ENCODE measurements around the gene PRR13.

Gene PRR13

GRCh38 chr12:53456654-53457366 lies 15.3 kb downstream of the PRR13 start:
- WGBS, 2 experiments, result 93 to 95% methylated on average over 6 of the region's 6 CpGs
- Histone ChIP-seq H3K27me3 (ENCODE audit: control insufficient read depth, insufficient read depth, low read length, poor library complexity, severe bottlenecking) (no peaks in the 10 kb centered on the region), H3K4me1 (ENCODE audit: control insufficient read depth, insufficient read depth, low read length) (peaks cover 23% of the 10 kb centered on the region), H3K36me3 (ENCODE audit: control insufficient read depth, insufficient read depth, low read length) (peaks cover 73% of the 10 kb centered on the region), H3K4me3 (ENCODE audit: insufficient read depth, low read depth, low read length) (no peak overlapping the region), H3K9me3 (ENCODE audit: control insufficient read depth, low read length) (no peaks in the 10 kb centered on the region), H3K27ac (ENCODE audit: insufficient read depth, low read depth, low read length, poor library complexity, severe bottlenecking) (no peak overlapping the region)

- Histone ChIP-seq H3K27me3 (ENCODE audit: control insufficient read depth, insufficient read depth, low read length, poor library complexity, severe bottlenecking) (no peaks in the 10 kb centered on the region), H3K9me3 (ENCODE audit: control insufficient read depth, low read length) (no peaks in the 10 kb centered on the region), H3K4me1 (ENCODE audit: control insufficient read depth, insufficient read depth, low read length) (peaks cover 21% of the 10 kb centered on the region), H3K36me3 (ENCODE audit: control insufficient read depth, insufficient read depth, low read length) (peaks cover 91% of the 10 kb centered on the region), H3K27ac (ENCODE audit: insufficient read depth, low read depth, low read length, poor library complexity, severe bottlenecking) (no peak overlapping the region), H3K4me3 (ENCODE audit: insufficient read depth, low read depth, low read length) (no peak overlapping the region)
- WGBS, 2 experiments, result 92 to 93% methylated on average over 4 of the region's 4 CpGs
Measured at GRCh38 chr12:53459097-53459496, 17.6 kb downstream of the PRR13 start.

GRCh38 chr12:53461059-53461458 lies 19.5 kb downstream of the PRR13 start:
- peaks cover 22% of the 10 kb centered on the region for H3K4me1 ChIP-seq (ENCODE audit: control insufficient read depth, insufficient read depth, low read length)
- H3K9me3 ChIP-seq (ENCODE audit: control insufficient read depth, low read length), result no peaks in the 10 kb centered on the region
- no peaks in the 10 kb centered on the region for H3K27me3 ChIP-seq (ENCODE audit: control insufficient read depth, insufficient read depth, low read length, poor library complexity, severe bottlenecking)
- peaks cover 90% of the 10 kb centered on the region for H3K36me3 ChIP-seq (ENCODE audit: control insufficient read depth, insufficient read depth, low read length)
- H3K4me3 ChIP-seq (ENCODE audit: insufficient read depth, low read depth, low read length), result no peak overlapping the region
- 98% methylated on average over 3 of the region's 3 CpGs for WGBS, 2 experiments
- H3K27ac ChIP-seq (ENCODE audit: insufficient read depth, low read depth, low read length, poor library complexity, severe bottlenecking), result no peak overlapping the region

- peaks cover 22% of the 10 kb centered on the region for H3K4me1 ChIP-seq (ENCODE audit: control insufficient read depth, insufficient read depth, low read length)
- no peaks in the 10 kb centered on the region for H3K9me3 ChIP-seq (ENCODE audit: control insufficient read depth, low read length)
- H3K27me3 ChIP-seq (ENCODE audit: control insufficient read depth, insufficient read depth, low read length, poor library complexity, severe bottlenecking), result no peaks in the 10 kb centered on the region
- H3K27ac ChIP-seq (ENCODE audit: insufficient read depth, low read depth, low read length, poor library complexity, severe bottlenecking), result no peak overlapping the region
- H3K36me3 ChIP-seq (ENCODE audit: control insufficient read depth, insufficient read depth, low read length), result peaks cover 90% of the 10 kb centered on the region
- no peak overlapping the region for H3K4me3 ChIP-seq (ENCODE audit: insufficient read depth, low read depth, low read length)
- WGBS, 2 experiments, result 91 to 96% methylated on average over 8 of the region's 8 CpGs
Measured at GRCh38 chr12:53461591-53461990, 20.1 kb downstream of the PRR13 start.

DNA sequence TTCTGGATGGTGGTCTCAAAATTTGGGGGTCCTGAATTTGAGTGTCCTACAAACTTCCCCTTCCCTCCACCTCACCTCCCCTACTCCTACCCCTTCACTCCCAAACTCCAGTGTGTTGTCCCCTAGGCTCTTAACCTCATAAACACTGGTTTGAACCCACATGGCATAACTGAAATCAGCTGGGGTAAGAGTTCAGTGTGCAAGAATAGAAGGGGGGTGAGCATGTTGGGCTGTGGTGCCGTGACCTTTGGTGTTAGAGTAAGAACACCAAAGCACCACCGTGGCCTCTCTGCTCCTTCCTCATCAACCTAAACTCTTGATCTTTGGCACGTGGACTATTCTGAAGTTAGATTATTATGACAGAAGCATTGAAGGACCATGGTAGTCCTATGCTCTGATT lies 21.4 kb downstream of the PRR13 start:
- no peak overlapping the region for H3K27ac ChIP-seq (ENCODE audit: insufficient read depth, low read depth, low read length, poor library complexity, severe bottlenecking)
- no peaks in the 10 kb centered on the region for H3K27me3 ChIP-seq (ENCODE audit: control insufficient read depth, insufficient read depth, low read length, poor library complexity, severe bottlenecking)
- no peak overlapping the region for H3K4me3 ChIP-seq (ENCODE audit: insufficient read depth, low read depth, low read length)
- peaks cover 22% of the 10 kb centered on the region for H3K4me1 ChIP-seq (ENCODE audit: control insufficient read depth, insufficient read depth, low read length)
- no peaks in the 10 kb centered on the region for H3K9me3 ChIP-seq (ENCODE audit: control insufficient read depth, low read length)
- 92 to 94% methylated on average over 3 of the region's 3 CpGs for WGBS, 2 experiments
- H3K36me3 ChIP-seq (ENCODE audit: control insufficient read depth, insufficient read depth, low read length), result peaks cover 90% of the 10 kb centered on the region

DNA sequence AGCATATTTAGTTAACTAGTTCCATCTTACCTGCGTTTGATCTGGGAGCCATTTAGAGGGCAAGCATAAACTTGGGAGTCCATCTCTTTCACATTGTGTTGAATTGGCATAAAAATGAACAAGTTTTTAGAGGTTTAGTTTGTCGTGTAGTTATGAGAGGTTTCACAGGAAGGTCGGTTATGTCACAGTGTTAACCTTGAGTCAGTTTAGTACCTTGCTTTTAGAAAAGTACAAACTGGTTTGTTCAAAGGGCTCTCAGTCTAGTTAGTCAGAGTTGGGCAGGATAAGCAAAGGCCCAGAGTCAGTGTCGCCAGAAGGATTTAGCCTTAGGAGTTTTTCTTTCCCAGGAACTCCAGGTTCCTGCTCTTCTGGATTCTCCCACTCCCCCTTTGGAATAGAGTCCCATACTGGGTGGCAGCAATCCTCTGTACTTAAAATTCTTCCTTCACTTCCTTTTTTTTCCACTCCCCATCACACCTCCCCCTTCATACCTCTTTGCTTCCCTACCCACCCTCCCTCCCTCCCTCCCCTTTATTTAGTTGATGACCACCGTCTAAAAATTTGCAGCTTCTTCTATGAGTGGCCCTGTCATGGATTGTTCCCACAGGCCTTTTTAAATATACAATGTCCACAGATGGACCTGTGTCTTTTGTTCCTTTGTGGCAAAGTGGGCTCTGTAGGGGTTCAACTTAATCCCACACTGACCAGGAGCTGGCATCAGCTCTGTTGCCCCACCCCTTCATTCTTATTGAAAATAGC lies 22.4 kb downstream of the PRR13 start:
- WGBS, 2 experiments, result 71 to 74% methylated on average over 5 of the region's 5 CpGs
- Histone ChIP-seq H3K4me3 (ENCODE audit: insufficient read depth, low read depth, low read length) (no peak overlapping the region), H3K27me3 (ENCODE audit: control insufficient read depth, insufficient read depth, low read length, poor library complexity, severe bottlenecking) (no peaks in the 10 kb centered on the region), H3K4me1 (ENCODE audit: control insufficient read depth, insufficient read depth, low read length) (peaks cover 22% of the 10 kb centered on the region), H3K27ac (ENCODE audit: insufficient read depth, low read depth, low read length, poor library complexity, severe bottlenecking) (no peak overlapping the region), H3K9me3 (ENCODE audit: control insufficient read depth, low read length) (no peaks in the 10 kb centered on the region), H3K36me3 (ENCODE audit: control insufficient read depth, insufficient read depth, low read length) (peaks cover 94% of the 10 kb centered on the region)

DNA sequence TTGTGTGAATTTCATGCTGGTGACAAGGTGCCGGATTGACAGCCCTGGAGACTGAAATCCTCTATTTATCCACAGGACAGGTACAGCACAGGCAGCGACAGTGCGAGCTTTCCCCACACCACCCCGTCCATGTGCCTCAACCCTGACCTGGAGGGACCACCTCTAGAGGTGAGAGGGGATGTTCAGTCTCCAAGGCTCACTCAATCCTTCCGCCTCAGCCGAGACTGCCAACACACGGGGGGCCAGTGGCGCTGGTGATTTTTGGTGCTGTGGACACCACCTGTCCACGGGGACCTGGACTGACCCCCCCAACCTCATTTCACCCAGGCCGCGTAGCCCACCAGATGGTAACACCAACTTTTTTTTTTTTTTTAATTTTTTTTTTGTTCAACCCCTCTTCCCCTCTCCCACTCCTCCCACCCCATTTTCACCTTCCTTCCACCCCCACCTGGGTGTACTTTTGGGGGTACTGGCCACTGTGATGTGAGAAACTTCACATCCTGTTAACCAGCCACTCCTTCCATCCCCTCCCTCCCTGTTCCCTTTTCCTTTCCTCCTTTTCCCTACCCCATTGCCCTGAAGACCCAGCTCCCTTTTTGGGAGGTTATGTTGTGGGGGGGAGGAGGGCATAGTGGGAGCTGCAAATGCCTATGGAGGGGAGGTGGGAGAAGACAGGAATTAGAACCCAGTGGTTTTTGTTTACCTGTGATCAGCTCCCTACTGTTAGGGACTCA lies 23.3 kb downstream of the PRR13 start:
- Histone ChIP-seq H3K4me3 (ENCODE audit: insufficient read depth, low read depth, low read length) (no peak overlapping the region), H3K27ac (ENCODE audit: insufficient read depth, low read depth, low read length, poor library complexity, severe bottlenecking) (no peak overlapping the region), H3K9me3 (ENCODE audit: control insufficient read depth, low read length) (no peaks in the 10 kb centered on the region), H3K4me1 (ENCODE audit: control insufficient read depth, insufficient read depth, low read length) (peaks cover 19% of the 10 kb centered on the region), H3K27me3 (ENCODE audit: control insufficient read depth, insufficient read depth, low read length, poor library complexity, severe bottlenecking) (no peaks in the 10 kb centered on the region), H3K36me3 (ENCODE audit: control insufficient read depth, insufficient read depth, low read length) (peaks cover 94% of the 10 kb centered on the region)
- 92 to 93% methylated on average over 11 of the region's 11 CpGs for WGBS, 2 experiments

- H3K4me3 ChIP-seq (ENCODE audit: insufficient read depth, low read depth, low read length), result no peak overlapping the region
- 91 to 100% methylated on average over 2 of the region's 2 CpGs for WGBS, 2 experiments
Measured at GRCh38 chr12:53465679-53466078, 24.1 kb downstream of the PRR13 start.

GRCh38 chr12:53466640-53467039 lies 25.1 kb downstream of the PRR13 start:
- no peak overlapping the region for H3K4me3 ChIP-seq (ENCODE audit: insufficient read depth, low read depth, low read length)
- peaks cover 88% of the 10 kb centered on the region for H3K36me3 ChIP-seq (ENCODE audit: control insufficient read depth, insufficient read depth, low read length)
- H3K27me3 ChIP-seq (ENCODE audit: control insufficient read depth, insufficient read depth, low read length, poor library complexity, severe bottlenecking), result no peaks in the 10 kb centered on the region
- H3K4me1 ChIP-seq (ENCODE audit: control insufficient read depth, insufficient read depth, low read length), result peaks cover 10% of the 10 kb centered on the region
- H3K27ac ChIP-seq (ENCODE audit: insufficient read depth, low read depth, low read length, poor library complexity, severe bottlenecking), result no peak overlapping the region
- no peaks in the 10 kb centered on the region for H3K9me3 ChIP-seq (ENCODE audit: control insufficient read depth, low read length)
- 95% methylated on average over 4 of the region's 4 CpGs for WGBS, 2 experiments

More at GRCh38 chr12:53465679-53466078, 24.1 kb downstream of the PRR13 start:
- Histone ChIP-seq H3K4me1 (ENCODE audit: control insufficient read depth, insufficient read depth, low read length) (peaks cover 18% of the 10 kb centered on the region), H3K27me3 (ENCODE audit: control insufficient read depth, insufficient read depth, low read length, poor library complexity, severe bottlenecking) (no peaks in the 10 kb centered on the region), H3K9me3 (ENCODE audit: control insufficient read depth, low read length) (no peaks in the 10 kb centered on the region), H3K36me3 (ENCODE audit: control insufficient read depth, insufficient read depth, low read length) (peaks cover 92% of the 10 kb centered on the region), H3K27ac (ENCODE audit: insufficient read depth, low read depth, low read length, poor library complexity, severe bottlenecking) (no peak overlapping the region)

DNA sequence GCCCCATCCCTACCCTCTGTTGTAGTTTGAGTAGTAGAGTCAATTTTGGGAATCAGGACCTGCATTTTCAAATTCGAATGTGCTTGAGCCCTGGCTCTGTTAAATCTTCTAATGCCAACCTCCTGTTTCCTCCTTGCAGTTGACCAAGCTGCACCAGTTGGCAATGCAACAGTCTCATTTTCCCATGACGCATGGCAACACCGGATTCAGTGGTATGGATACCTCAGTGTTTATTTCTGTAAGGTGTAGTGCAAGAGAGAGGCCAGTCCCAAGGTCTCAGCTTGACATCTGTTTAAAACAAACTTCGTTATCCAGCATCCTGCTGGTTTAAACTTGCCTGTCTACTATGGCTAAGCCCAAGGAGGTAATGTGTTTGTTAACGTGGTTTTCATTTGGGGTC lies 25.5 kb downstream of the PRR13 start:
- no peak overlapping the region for H3K27ac ChIP-seq (ENCODE audit: insufficient read depth, low read depth, low read length, poor library complexity, severe bottlenecking)
- peaks cover 8% of the 10 kb centered on the region for H3K4me1 ChIP-seq (ENCODE audit: control insufficient read depth, insufficient read depth, low read length)
- peaks cover 90% of the 10 kb centered on the region for H3K36me3 ChIP-seq (ENCODE audit: control insufficient read depth, insufficient read depth, low read length)
- no peaks in the 10 kb centered on the region for H3K9me3 ChIP-seq (ENCODE audit: control insufficient read depth, low read length)
- 94 to 97% methylated on average over 5 of the region's 5 CpGs for WGBS, 2 experiments
- H3K27me3 ChIP-seq (ENCODE audit: control insufficient read depth, insufficient read depth, low read length, poor library complexity, severe bottlenecking), result no peaks in the 10 kb centered on the region
- H3K4me3 ChIP-seq (ENCODE audit: insufficient read depth, low read depth, low read length), result no peak overlapping the region

Measured in ectodermal cell (in vitro differentiated cells).